Limb (tissue), 2 donors: ENCODE data around the gene WASF2.
A peak's percentile ranks its signal among the peaks of the same experiment; 100 is the strongest.
"Not testable (repeated sequence)": the region's sequence is repeated elsewhere in the genome, so short reads cannot be mapped to it uniquely, and the experiment has no call there.

Source experiments
- DNase-seq, 2 donors: peaks; one replicate each; pipeline ENCODE4 v3.0.0-alpha.2; 2016; ENCODE audit errors: extremely low spot score in 2 of 2

WASF2 gene, protein sequence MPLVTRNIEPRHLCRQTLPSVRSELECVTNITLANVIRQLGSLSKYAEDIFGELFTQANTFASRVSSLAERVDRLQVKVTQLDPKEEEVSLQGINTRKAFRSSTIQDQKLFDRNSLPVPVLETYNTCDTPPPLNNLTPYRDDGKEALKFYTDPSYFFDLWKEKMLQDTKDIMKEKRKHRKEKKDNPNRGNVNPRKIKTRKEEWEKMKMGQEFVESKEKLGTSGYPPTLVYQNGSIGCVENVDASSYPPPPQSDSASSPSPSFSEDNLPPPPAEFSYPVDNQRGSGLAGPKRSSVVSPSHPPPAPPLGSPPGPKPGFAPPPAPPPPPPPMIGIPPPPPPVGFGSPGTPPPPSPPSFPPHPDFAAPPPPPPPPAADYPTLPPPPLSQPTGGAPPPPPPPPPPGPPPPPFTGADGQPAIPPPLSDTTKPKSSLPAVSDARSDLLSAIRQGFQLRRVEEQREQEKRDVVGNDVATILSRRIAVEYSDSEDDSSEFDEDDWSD

DNA sequence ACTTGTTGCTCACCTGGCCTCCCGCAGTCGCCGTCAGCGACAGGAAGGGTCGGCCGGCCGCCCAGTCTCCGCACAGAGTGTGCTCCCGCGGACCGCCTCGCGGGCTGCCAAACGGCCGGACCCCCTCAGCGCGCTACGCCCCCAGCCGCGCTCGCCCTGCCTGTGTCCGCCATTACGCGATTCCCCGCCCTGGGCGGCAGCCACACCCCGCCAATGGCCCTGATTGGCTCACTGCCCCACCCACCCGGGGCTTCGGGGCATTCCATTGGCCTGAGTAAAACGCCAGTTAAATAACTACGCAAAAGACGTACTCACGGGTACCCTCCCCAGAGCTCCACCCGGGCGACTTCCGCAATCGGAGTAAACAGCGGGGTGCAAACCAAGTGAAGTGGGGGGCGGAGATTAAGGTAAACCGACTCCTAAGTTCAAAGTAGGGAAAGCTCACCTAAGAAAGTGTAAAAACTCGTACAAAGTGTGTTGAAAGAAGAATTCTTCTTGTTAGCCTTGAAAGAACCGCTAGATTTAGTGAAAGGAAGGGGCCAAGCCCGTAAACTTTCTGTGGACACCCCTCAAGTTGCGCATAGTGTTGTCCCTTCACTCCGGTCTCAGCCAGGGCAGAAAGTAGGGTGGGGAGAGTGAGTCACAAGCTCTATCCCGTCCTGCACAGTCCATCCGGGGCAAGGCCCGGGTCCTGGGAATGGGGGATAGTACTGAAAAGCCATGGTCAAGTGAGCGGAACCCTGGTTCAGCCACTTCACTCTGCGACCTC lies at the start of gene WASF2:
Gene WASF2 (minus strand): TSS at position 195 of the 769 bp plus-strand sequence. CDS start 61,277 bp downstream, outside the sequence.
- DNase-seq = peak; percentile 97 to 99

DNA sequence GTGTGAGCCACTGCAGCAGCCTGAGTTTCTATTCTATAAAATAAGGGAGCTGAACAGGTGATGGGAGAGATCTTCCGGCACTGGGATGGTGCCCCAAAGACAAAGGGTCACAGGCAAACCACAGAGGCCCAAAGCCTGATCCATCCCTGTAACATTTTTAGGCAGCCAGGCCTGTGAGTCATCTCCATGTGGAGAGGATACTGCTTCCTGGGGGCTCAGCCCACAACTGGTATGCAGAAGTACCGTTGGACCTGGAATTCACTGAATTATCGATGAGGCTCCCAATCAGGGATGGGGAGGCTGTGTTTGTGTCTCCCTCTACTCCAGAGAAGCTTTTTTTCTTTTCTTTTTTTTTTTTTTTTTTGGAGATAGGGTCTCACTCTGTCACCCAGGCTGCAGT lies 48.8 kb upstream of the WASF2 start:
- DNase-seq = no peak

DNA sequence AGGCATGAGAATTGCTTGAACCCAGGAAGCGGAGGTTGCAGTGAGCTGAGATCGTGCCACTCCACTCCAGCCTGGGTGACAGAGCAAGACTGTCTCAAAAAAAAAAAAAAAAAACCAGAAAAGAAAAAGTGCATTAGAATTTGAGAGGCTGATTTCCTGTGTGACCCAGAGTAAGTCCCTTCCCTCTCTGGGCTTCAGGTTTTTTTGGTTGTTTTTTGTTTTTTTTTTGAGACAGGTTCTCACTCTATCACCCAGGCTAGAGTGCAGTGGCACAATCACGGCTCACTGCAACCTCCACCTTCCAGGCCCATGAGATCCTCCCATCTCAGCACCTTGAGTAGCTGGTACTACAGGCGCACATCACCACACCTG lies 48.3 kb upstream of the WASF2 start:
- DNase-seq = not testable (repeated sequence)

DNA sequence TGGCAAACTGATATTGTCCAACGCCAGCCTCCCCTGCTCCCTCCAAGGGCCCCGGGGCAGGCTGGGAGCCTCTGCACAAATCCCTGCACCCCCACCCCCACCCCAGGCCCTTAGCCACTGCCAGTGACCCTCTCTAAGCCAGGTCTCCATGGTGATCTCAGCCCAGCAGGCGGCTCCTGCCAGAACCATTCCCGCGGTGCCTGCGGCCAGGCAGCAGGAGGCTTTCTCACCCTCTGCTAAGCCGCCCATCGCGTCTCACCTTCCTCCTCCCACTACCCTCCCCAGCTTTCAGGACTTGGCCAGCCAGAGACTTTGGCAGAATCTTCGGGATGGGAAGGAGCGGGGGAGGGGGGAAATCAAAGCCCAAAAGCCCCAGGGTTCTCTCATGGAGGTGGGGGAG lies 46.8 kb upstream of the WASF2 start:
- peak; percentile 64 to 70 for DNase-seq

DNA sequence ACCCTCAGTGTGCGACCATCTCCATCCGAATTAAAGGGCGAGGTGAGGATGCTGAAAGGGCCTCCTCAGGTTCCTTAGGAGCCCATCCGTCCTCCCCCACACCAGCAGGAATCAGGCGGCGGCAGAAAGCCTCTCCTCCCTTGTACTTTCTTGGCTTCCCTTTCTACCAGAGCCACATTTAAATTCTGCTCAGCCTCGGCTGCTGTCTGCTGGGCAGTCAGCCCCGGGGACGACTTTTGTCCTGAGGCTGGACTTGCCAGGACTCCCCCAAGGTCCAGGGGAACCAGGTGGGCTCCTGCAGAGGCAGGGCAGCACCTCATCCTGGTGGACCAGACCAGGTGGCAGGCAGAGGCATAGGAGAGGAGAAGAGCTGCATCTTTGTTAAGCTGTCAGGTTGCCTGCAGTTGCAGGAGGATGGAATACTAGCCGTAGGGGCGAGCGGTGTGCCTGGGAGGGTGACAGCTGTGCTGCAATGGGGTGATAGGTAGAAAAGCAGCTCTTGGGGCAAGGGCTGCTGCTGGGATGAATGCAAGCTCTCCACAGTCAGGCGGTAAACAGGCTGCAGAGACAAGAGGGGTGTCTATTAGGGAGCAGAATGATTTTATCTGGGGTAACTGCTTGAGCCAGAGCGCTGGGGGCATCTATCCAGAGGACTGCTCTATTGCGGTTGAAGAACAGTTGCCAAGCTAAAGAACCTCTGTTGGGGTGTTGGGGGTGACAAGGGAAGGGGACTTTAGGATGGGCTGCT lies 46.2 kb upstream of the WASF2 start:
- DNase-seq = no peak

DNA sequence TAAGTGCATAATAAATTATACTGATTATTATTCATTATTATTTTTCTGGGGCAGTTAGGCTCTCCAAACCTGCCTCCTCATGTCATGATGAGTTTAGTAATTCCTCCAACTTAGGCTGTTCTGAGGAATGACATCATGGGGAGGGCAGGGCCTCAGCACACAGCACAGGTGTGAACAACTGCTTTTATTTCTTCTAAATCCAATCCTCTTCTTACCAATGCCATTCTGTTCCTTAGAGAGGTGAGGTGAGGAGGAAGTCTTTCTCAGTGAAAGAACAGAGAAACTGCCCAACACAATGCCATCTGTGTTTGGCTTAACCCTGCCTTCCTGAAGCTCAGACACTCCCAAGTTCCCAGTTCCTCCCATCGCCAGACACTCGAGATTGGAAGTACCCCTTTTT lies 45.4 kb upstream of the WASF2 start:
- DNase-seq = no peak

DNA sequence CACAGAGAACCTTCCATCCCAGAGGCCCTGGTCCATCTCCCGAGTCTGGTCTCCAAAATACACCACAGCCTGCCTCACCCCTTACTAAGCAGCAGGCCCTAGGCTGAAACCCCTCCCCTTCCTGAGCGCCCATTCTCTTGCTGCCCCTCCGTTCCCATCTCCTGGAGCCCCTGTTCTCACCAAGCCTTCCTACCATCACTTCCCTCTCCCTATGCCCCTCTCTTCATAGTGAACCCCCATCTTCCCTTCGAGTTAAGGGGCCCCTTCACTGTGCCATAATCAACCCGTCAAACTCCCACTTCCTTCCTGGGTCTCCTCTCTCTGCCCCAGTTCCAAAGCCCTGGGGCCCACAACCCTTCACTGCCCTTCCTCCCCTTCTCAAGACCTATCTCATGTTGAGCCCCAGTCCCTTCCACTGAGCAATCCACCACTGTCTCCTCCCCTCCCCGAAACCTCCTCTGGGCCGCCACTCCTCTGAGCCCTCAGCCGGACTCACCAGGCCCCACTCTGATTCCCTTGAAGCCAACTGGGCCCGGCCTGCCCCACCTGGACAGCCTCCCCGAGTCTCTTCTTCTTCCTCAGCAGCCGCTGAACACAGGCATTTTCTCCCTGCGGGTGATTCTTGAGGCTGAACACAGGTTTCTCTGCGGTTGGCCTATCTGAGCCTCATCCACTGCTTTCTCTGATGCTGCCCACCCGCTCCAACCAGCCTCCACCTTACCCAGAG lies 42.2 kb upstream of the WASF2 start:
- DNase-seq = no peak

DNA sequence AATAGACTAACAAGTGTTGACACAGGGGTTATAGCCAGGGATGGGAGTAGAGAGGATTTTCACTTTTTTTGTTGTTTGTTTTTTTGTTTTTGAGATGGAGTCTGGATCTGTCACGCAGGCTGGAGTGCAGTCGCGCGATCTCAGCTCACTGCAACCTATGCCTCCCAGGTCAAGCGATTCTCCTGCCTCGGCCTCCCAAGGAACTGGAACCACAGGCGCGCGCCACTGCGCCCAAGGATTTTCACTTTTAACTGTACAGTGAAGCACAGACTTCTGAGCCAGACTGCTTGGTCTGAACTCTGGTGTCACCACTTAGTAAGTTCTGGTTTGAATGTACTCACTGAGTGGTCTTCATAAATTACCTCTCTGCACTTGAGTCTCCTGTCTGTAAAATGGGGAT lies 40.2 kb upstream of the WASF2 start:
- DNase-seq = no peak

DNA sequence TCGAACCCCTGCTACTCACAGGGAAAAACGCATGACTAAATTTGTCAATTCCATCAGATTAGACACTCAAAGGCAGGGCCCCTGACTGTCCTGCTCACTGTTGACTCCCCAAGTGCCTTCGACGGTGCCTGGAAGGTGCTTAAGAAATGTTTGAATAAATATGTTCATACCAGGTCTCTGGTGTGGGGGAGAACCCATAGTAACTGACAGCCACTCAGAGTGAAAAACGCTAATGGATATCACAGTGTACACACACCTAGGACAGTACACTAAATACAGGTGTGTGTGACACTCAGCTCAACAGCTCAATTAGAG lies 39.7 kb upstream of the WASF2 start:
- no peak for DNase-seq

DNA sequence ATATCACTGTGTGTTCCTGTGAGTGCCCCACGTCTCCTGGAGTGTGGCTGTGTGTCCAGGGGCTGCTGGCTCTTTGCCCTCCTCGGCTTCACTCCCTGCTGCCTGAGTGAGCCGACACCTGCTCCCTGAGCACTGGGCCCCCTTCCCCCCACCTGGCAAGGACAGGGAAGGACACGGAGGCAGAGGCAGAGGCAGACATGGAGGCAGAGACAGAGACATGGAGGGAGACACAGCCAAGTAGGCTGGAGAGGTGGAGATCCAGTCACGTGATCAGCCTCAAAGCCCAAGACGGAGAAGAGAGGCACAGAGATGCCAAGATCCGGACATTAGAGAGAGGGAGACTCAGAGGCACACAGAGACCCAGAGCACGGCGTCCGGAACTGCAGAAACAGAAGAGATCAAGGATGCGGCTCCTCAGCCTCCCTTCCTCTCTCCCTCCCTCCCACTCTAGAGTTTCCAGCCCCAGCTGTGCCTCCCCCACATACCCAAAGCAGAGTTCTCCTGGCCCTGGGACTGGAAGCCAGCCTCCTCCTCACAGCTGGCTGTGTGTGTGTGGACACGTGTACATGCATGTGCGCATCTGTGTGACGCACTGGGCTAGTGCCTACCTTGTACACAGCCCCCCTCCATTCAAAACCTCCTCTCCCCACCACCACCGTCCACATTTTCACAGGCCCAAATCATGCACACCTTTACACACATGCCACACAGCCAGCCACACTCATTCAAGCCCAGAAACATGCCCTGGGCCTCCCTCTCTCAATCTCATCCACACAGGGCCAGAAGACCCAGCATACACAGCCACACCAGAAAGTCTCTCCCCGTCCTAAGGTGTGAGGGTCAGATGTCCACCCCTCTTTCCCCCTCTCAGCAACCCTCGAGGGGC lies 39.1 kb upstream of the WASF2 start:
- peak; percentile 78 to 84 for DNase-seq

DNA sequence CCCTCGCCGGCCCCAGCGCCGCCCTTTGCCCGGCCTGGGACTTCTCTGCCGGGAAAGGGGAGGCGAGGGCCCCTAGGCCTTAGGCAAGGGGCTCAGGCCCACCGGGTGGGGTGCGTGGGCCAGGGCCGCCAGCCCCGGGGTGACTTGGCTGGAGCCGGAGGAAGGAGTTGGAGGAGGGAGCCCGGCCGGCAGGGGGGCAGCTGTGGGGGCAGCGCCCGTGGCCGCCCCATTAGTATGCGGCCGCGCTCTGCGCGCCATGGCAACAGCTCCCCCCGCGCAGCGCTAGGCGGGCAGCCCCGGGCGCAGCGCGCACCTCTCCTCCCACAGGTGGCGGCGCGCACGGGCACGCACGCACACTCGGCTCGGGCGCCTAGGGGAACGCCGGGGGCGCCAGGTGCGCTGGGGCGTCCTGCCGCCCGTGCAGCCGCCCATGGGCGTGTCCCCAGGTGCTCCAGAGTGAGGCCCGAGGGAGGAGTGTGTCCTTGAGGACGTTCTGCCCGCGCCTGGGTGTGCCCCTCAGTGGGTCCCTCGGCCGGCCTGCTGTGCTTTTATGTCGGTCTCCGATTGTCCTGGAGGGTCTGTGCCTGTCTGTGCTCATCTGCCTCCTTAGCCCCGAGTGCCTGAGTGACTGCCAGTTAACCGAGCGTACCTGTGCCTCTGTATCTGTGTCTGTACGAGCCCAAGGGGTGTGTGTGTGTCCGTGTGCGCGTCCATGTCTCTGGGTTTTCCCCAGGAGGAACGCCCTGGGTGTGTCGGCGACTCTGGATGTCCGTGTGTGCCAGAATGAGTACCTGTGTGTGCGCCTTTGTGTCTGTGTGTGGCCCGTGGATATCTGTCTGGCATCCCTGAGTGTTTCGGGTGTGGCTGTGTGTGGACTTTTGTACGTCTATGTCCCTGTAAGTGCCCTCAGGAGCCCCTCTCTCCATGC lies 38.2 kb upstream of the WASF2 start:
- DNase-seq = peak; percentile 36 to 77

DNA sequence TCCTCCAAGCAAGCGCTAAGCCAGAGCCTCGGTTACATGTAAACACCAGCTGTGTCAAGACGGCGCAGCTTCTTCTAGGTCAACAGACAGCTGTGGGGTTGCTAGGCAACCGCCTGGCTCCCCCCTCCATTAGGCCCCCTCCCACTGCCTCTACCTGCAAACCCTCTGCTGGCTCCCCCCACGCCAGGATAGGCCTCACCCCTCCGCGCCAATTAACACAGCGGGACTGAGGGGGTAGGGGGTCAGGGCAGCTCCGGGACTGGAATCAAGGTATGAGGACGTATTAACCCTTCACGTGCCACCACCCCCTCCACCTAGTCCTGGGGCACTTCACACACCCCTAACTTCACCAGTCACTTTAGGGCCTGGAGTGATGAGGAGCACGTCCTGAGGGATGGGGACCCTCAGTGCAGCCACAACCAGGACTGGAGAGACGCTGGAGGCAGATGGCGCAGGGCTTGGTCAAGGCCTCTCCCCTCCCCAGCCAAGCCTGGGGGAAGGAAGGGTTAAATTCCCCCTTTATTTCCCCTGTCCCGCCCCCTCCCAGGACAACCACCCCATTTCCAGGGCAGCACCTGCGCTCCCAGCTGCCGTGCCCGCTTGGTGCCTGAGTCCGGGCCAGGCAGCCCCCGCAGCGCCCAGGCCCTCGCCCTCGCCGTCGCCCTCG lies 37.4 kb upstream of the WASF2 start:
- peak; percentile 86 to 92 for DNase-seq

DNA sequence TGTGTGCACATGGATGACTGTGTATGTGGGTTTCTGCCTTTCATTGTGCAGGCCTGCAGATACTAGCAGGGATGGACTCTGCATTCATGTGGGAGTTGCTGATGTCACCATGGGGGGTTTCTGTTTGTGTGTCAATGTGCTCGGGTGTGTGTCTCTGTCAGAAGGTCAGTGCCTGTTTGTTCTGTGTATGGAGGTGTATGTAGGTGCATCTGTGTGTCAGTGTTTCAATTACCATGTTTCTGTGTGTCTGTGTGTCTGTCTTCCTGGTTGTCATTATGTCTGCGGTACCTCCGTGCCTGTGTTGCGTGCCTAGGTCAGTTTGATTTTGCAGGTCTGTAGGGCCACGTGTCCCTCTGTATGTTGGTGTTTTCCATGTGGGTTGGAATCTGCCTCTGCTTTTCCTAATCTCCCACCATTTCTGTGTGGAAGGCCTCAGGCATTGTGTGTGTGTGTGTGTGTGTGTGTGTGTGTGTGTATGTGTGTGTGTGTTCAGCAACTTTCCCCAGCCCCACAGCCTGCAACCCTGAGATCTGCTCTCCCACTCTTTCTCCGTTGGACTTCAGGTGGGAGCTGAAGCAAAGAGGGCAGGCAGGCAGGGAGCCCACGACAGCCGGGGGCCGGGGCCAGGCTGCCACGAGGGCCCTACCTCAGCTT lies 36.7 kb upstream of the WASF2 start:
- no peak for DNase-seq

DNA sequence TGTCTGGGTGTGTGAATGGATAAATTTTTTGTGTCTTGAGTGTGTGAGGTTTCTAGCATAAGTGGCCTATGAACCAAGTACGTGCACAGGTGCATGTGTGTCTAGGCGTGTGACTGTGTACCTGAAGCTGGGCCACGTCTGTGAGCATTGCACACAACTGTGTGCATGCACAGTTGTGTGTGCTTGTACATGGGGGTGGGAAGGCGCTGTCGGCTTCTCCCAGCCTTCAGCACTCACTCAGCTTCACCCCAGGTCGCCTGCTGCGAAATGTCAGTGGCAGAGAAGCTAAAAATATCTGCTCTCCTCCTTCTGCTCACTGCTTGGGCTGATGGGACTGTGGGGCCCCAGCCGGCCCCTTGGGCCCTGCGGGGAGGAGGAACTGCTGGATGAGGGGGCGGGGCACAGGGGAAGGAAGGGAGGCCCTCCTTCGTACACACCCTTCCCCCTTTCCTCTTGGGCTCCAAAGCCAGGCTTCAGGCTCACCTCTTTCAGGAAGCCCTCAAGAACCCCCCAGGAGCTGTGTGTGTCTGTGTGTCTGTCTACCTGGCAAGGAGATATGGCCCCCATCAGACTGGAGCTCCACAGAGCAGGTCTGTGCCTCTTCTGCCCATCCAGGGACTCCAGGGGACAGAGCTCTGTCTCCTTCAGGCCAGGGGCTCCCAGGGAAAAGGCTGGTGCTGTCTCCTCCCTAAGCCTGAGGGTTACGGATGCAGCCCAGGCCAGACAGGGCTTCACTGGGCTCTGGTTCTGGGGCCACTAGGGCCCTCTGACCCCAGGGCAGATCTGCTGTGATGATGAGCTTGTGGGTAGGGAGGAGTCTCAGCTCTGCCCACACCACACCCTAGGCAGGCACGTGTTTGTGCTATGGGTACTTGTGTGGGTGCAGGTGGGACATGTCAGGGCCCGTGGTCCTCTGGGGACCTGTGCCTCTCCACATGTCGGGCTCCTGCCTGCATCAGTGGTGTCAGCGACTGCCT lies 35.6 kb upstream of the WASF2 start:
- peak; percentile 74 to 79 for DNase-seq

DNA sequence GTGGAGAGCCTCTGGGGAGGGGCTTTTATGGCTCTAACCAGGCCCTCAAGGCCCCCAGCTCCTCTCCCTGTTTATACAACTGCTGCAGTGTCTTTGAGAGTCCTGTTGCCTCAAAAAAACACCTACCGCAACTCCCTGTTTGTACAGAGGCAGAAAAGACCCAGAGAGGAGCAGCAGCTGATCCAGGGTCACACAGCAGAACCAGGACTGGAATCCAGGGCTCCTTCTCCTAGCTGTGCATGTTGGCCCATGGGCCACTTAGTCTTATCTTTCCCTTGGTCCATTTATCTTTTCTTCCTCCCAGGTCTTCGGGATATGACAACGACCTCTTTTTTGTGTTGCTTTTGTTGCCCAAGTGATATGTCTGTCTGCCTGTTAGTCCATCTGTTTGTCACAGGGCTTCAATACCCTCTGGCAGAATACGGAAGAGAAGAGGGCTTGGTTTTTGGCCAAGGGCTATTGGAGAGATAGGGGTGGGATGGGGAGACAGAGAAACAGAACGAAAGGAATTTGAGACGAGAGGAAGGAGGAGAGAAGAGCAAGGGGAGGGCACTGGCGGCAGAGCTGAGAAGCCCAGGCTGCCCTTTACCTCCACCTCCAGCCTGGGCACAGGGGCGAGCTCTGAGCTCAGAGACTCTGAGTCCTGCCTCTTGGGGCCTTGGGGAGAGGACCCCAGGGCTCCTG lies 33.5 kb upstream of the WASF2 start:
- no peak for DNase-seq
